DND-41 (cell line): ENCODE data around the gene NR1I2.

ENCODE experiments used
- EZH2 ChIP-seq: IDR thresholded peaks from 3 replicates; pipeline ENCODE4 v1.6.1; 2012; ENCODE audit warnings: borderline replicate concordance, low read depth, mild to moderate bottlenecking, moderate library complexity, low read length, inconsistent platforms; ENCODE audit not compliant: severe bottlenecking
- TF ChIP-seq, protein P1 (sequence below): IDR thresholded peaks from 2 replicates; pipeline ENCODE4 v1.5.1; 2012; ENCODE audit warnings: borderline replicate concordance, low read length, moderate library complexity, mild to moderate bottlenecking; ENCODE audit not compliant: poor library complexity, severe bottlenecking; ENCODE audit errors: extremely low read depth

DNA sequence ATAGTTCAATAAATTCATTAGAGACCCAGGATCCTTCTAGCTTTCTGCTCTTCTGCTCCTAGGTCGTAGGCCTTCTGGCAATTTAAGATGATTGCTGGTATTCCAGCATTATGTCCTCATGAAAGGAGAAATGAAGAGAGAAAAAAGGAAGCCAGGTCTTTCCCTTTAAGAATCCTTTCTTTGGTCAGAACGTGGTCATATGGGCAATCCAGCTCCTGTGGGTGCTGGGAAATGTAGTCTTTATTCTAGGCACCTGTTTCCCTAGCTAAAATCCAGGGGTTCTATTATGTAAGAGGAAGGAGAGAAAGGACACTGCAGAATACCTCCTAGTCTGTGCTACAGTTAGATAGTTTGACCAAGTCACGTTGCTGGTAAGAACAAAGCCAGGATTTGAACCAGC is 35.5 kb upstream of the NR1I2 start:
- TF ChIP-seq, protein P1, sequence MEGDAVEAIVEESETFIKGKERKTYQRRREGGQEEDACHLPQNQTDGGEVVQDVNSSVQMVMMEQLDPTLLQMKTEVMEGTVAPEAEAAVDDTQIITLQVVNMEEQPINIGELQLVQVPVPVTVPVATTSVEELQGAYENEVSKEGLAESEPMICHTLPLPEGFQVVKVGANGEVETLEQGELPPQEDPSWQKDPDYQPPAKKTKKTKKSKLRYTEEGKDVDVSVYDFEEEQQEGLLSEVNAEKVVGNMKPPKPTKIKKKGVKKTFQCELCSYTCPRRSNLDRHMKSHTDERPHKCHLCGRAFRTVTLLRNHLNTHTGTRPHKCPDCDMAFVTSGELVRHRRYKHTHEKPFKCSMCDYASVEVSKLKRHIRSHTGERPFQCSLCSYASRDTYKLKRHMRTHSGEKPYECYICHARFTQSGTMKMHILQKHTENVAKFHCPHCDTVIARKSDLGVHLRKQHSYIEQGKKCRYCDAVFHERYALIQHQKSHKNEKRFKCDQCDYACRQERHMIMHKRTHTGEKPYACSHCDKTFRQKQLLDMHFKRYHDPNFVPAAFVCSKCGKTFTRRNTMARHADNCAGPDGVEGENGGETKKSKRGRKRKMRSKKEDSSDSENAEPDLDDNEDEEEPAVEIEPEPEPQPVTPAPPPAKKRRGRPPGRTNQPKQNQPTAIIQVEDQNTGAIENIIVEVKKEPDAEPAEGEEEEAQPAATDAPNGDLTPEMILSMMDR, result no peak
- no peak for TF ChIP-seq EZH2
